HCT116 (cell line): ENCODE measurements around the gene TMCO6. TPM values are rescaled to one million over a fixed set of nuclear protein-coding genes. Genes with fewer than 3 reads are reported as not detected.

ENCODE experiments used
- ATAC-seq: fragments of 200-7000 bp; cut with Tn5 transposase; 2 replicates; pipeline ENCODE4 v1.9.1; 2020; ENCODE audit warnings: mild to moderate bottlenecking, moderate library complexity
- BruUV-seq: library from RNA; stranded (reverse); fragments of 400-500 nt; replicated peaks from 2 replicates; lab custom pipeline; 2021; lab: Mats Ljungman, UMichigan
- CTCF ChIA-PET: fragments of 300-600 bp; sonication (Branson Sonifier 250); formaldehyde crosslinking; loops from one replicate; lab custom pipeline; 2021; ENCODE audit warnings: antibody characterized with exemption; lab: Charles Lee
- POLR2A ChIA-PET: fragments of 300-600, 350-600 bp; sonication (Branson Sonifier 250); formaldehyde crosslinking; loops from one replicate; lab custom pipeline; 2021; ENCODE audit warnings: antibody characterized with exemption; lab: Charles Lee
- RAD21 ChIA-PET, 2 experiments: fragments of 300-600 bp; sonication (Branson Sonifier 250); formaldehyde crosslinking; loops; one replicate each; lab custom pipeline; 2023; ENCODE audit warnings: low total read pairs in 2 of 2; ENCODE audit not compliant: uncharacterized antibody in 2 of 2, unreplicated experiment in 2 of 2, low non-redundant PET in 1 of 2; lab: Charles Lee
- DNase-seq: peaks from one replicate; pipeline ENCODE4 v3.0.0-alpha.2; 2010; ENCODE audit warnings: low read depth, low spot score
- H2AFZ ChIP-seq: fragments of 200-600 bp; shearing (Covaris generic), sonication (generic); 2 replicates; pipeline ENCODE4 v1.6.1; 2017; ENCODE audit warnings: low read depth, mixed run types, mixed read lengths, antibody characterized with exemption, low read length; ENCODE audit not compliant: poor library complexity, severe bottlenecking
- H3K27ac ChIP-seq: 2 replicates; pipeline ENCODE4 v1.5.1; 2012; ENCODE audit warnings: low read depth, low read length
- H3K27me3 ChIP-seq: fragments of 200-600 bp; sonication (generic); 2 replicates; pipeline ENCODE4 v1.6.1; 2016; ENCODE audit warnings: mixed run types, low read length, mixed read lengths; ENCODE audit not compliant: insufficient read depth
- H3K36me3 ChIP-seq, 2 experiments: fragments of 200-500 bp in 1 of 2; fragments of 200-600 bp in 1 of 2; sonication (Bioruptor generic) in 1 of 2; sonication (generic) in 1 of 2; 2 replicates each; pipeline versions ENCODE4 v1.5.1 to v1.6.1; 2014 to 2016; ENCODE audit warnings: low read length in 2 of 2, inconsistent platforms in 1 of 2, mixed read lengths in 1 of 2, mixed run types in 1 of 2; ENCODE audit not compliant: insufficient read depth in 2 of 2, control insufficient read depth in 1 of 2
- H3K4me1 ChIP-seq, 2 experiments: fragments of 200-600 bp in 1 of 2; sonication (generic) in 1 of 2; 2 replicates each; pipeline versions ENCODE4 v1.5.1 to v1.6.1; 2012 to 2017; ENCODE audit warnings: low read length in 2 of 2, inconsistent platforms in 1 of 2, mild to moderate bottlenecking in 1 of 2, mixed read lengths in 1 of 2, mixed run types in 1 of 2, moderate library complexity in 1 of 2; ENCODE audit not compliant: insufficient read depth in 2 of 2, control insufficient read depth in 1 of 2
- H3K4me2 ChIP-seq: fragments of 200-600 bp; sonication (generic); 2 replicates; pipeline ENCODE4 v1.6.1; 2017; ENCODE audit warnings: mixed run types, low read length, mixed read lengths
- H3K4me3 ChIP-seq, 2 experiments: fragments of 200-600 bp in 1 of 2; sonication (generic) in 1 of 2; replicated peaks in 1 of 2; 2 replicates each; pipeline ENCODE4 v1.5.1; 2011 to 2016; ENCODE audit warnings: low read length in 2 of 2, control low read depth in 1 of 2, low read depth in 1 of 2, mild to moderate bottlenecking in 1 of 2, mixed read lengths in 1 of 2, mixed run types in 1 of 2
- H3K79me2 ChIP-seq: fragments of 200-600 bp; sonication (generic); 2 replicates; pipeline ENCODE4 v1.6.1; 2017; ENCODE audit warnings: mild to moderate bottlenecking, mixed run types, low read length, moderate library complexity, mixed read lengths; ENCODE audit not compliant: insufficient read depth
- H3K9ac ChIP-seq: fragments of 200-600 bp; sonication (generic); 2 replicates; pipeline ENCODE4 v1.6.1; 2016; ENCODE audit warnings: low read length, mixed read lengths
- H3K9me2 ChIP-seq: fragments of 200-600 bp; sonication (generic), shearing (Covaris generic); 2 replicates; pipeline ENCODE4 v1.6.1; 2017; ENCODE audit warnings: mixed run types, mild to moderate bottlenecking, moderate library complexity; ENCODE audit not compliant: insufficient read depth
- H3K9me3 ChIP-seq, 2 experiments: fragments of 200-500 bp in 1 of 2; fragments of 200-600 bp in 1 of 2; sonication (Bioruptor generic) in 1 of 2; sonication (generic) in 1 of 2; 2 replicates each; pipeline ENCODE4 v1.6.1; 2014 to 2017; ENCODE audit warnings: low read length in 2 of 2, mixed read lengths in 2 of 2, inconsistent platforms in 1 of 2, low read depth in 1 of 2, mild to moderate bottlenecking in 1 of 2, mixed run types in 1 of 2, moderate library complexity in 1 of 2; ENCODE audit not compliant: control insufficient read depth in 1 of 2, insufficient read depth in 1 of 2
- H4K20me1 ChIP-seq: fragments of 200-600 bp; sonication (generic), shearing (Covaris generic); 2 replicates; pipeline ENCODE4 v1.6.1; 2017; ENCODE audit warnings: mixed run types, mild to moderate bottlenecking, moderate library complexity; ENCODE audit not compliant: insufficient read depth
- ATF3 ChIP-seq: IDR thresholded peaks from 2 replicates; pipeline ENCODE4 v1.6.1; 2012
- CBX3 ChIP-seq: IDR thresholded peaks from 2 replicates; pipeline ENCODE4 v1.6.1; 2012; ENCODE audit warnings: low read depth
- CEBPB ChIP-seq: IDR thresholded peaks from 2 replicates; pipeline ENCODE4 v1.6.1; 2012; ENCODE audit warnings: low read depth
- ELF1 ChIP-seq: IDR thresholded peaks from 2 replicates; pipeline ENCODE4 v1.6.1; 2012; ENCODE audit warnings: low read depth, borderline replicate concordance
- EZH2 ChIP-seq: fragments of 200-600 bp; sonication (generic); IDR thresholded peaks from 2 replicates; pipeline ENCODE4 v1.6.1; 2017; ENCODE audit warnings: antibody characterized with exemption, mixed run types
- EZH2phosphoT487 ChIP-seq: fragments of 200-600 bp; IDR thresholded peaks from 2 replicates; pipeline ENCODE4 v1.6.1; 2018; ENCODE audit warnings: antibody characterized with exemption, borderline replicate concordance
- JUND ChIP-seq: IDR thresholded peaks from 2 replicates; pipeline ENCODE4 v1.6.1; 2012
- MAX ChIP-seq: IDR thresholded peaks from 2 replicates; pipeline ENCODE4 v1.6.1; 2012
- POLR2A ChIP-seq: IDR thresholded peaks from 2 replicates; pipeline ENCODE4 v1.7.0; 2011; ENCODE audit warnings: borderline replicate concordance; ENCODE audit not compliant: insufficient read depth, insufficient read length; ENCODE audit errors: extremely low read depth
- POLR2AphosphoS5 ChIP-seq: IDR thresholded peaks from 2 replicates; pipeline ENCODE4 v1.6.1; 2011; ENCODE audit warnings: mild to moderate bottlenecking, low read depth, low read length, moderate library complexity
- RAD21 ChIP-seq: IDR thresholded peaks from 2 replicates; pipeline ENCODE4 v1.6.1; 2012; ENCODE audit warnings: low read depth, mild to moderate bottlenecking
- REST ChIP-seq: IDR thresholded peaks from 2 replicates; pipeline ENCODE4 v1.6.1; 2012; ENCODE audit warnings: low read depth
- SP1 ChIP-seq: IDR thresholded peaks from 2 replicates; pipeline ENCODE4 v1.6.1; 2012; ENCODE audit warnings: low read depth
- SRF ChIP-seq: IDR thresholded peaks from 2 replicates; pipeline ENCODE4 v1.6.1; 2012; ENCODE audit warnings: low read depth
- YY1 ChIP-seq: IDR thresholded peaks from 2 replicates; pipeline ENCODE4 v1.6.1; 2011; ENCODE audit warnings: low read length, low read depth, moderate library complexity, mild to moderate bottlenecking; ENCODE audit not compliant: insufficient replicate concordance; ENCODE audit errors: extremely low read depth
- ZBTB33 ChIP-seq: IDR thresholded peaks from 2 replicates; pipeline ENCODE4 v1.6.1; 2011; ENCODE audit warnings: mild to moderate bottlenecking, low read length, moderate library complexity; ENCODE audit not compliant: insufficient replicate concordance; ENCODE audit errors: extremely low read depth
- ZFX ChIP-seq: fragments of 450-650 bp; IDR thresholded peaks from 2 replicates; pipeline ENCODE4 v1.6.1; 2017
- ZNF274 ChIP-seq: fragments of 200-500 bp; sonication (Bioruptor generic); IDR thresholded peaks from 2 replicates; pipeline ENCODE4 v1.6.1; 2014; ENCODE audit warnings: mild to moderate bottlenecking, low read depth, low read length, inconsistent platforms
- intact Hi-C: fragments of 100-400 bp; cut with micrococcal nuclease; formaldehyde crosslinking; loops from 2 replicates; pipeline ENCODE4 v1.10.0; 2022
- total RNA-seq: library from RNA; stranded (reverse); gene quantifications from one replicate; pipeline ENCODE4 v1.2.1, GENCODE V29; 2021; ENCODE audit not compliant: unreplicated experiment

TMCO6 gene
- total RNA-seq, 1 experiment from 2014 or later = 28.0 TPM

- RAD21 ChIA-PET = no interaction called here
- ATAC-seq (no peak), DNase-seq (no peak)
Observed at GRCh38 chr5:140603734-140604133, 35.5 kb upstream of the TMCO6 start.

DNA sequence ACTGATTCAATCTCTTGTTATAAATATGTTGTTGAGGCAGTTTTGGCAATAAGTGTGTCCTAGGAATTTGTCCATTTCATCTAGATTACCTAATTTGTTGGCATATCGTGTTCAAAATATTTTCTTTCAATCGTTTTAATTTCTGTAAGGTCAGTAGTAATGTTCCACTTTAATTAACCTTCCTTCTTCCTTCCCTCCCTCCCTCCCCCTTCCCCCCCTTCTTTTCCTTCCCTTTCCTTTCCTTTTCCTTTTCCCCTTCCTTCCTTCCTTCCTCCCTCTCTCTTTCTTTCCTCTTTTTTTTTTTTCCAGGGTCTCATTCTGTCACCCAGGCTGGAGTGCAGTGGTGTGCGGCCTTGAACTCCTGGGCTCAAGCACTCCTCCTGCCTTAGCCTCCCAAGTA, 33.4 kb upstream of the TMCO6 start:
- ChIA-PET CTCF (no interaction called here), POLR2A (no interaction called here)
- TF ChIP-seq POLR2A (no peak), SP1 (no peak), POLR2AphosphoS5 (no peak), RAD21 (no peak), CEBPB (no peak), EZH2 (no peak), MAX (no peak), REST (no peak), ZBTB33 (no peak), JUND (no peak), YY1 (no peak), SRF (no peak), ELF1 (no peak), CBX3 (no peak)

More at GRCh38 chr5:140603734-140604133, 35.5 kb upstream of the TMCO6 start:
- TF ChIP-seq ATF3 (no peak), SRF (no peak), SP1 (no peak), JUND (no peak), ZFX (no peak), ZNF274 (no peak), EZH2phosphoT487 (no peak)
- TF ChIP-seq, all 23 proteins: peak for 0
- CTCF ChIA-PET = no interaction called here
- Histone ChIP-seq H4K20me1 (no peaks in the 10 kb centered on the region), H3K4me2 (no peak overlapping the region), H3K9ac (no peak overlapping the region), H3K36me3 (no peaks in the 10 kb centered on the region), H3K9me2 (no peaks in the 10 kb centered on the region), H3K27ac (no peak overlapping the region), H3K79me2 (no peaks in the 10 kb centered on the region), H3K27me3 (no peaks in the 10 kb centered on the region), H3K4me3 (no peak overlapping the region), H3K9me3 (no peaks in the 10 kb centered on the region), H2AFZ (no peak overlapping the region), H3K4me1 (no peaks in the 10 kb centered on the region)
- intact Hi-C loops = no loop called here
- POLR2A ChIA-PET = no interaction called here
- no TSS peak for BruUV-seq

More for the DNA sequence above, 33.4 kb upstream of the TMCO6 start:
- no TSS peak for BruUV-seq
- H3K4me3 ChIP-seq = no peak overlapping the region
- no peaks in the 10 kb centered on the region for H3K36me3 ChIP-seq
- no peak overlapping the region for H3K27ac ChIP-seq
- RAD21 ChIA-PET = no interaction called here
- H4K20me1 ChIP-seq = no peaks in the 10 kb centered on the region
- intact Hi-C loops = no loop called here
- no peak overlapping the region for H2AFZ ChIP-seq
- no peaks in the 10 kb centered on the region for H3K4me1 ChIP-seq
- no peak overlapping the region for H3K9ac ChIP-seq
- no peak overlapping the region for H3K4me2 ChIP-seq
- H3K9me2 ChIP-seq = no peaks in the 10 kb centered on the region
- H3K9me3 ChIP-seq = no peaks in the 10 kb centered on the region
- ATAC-seq (no peak), DNase-seq (no peak)
- no peaks in the 10 kb centered on the region for H3K27me3 ChIP-seq
- H3K79me2 ChIP-seq = no peaks in the 10 kb centered on the region
